Loucy (cell line): ENCODE data around the gene ENOX1.

ENCODE experiments used
- CTCF ChIP-seq: fragments of 200-600 bp; sonication (generic); conservative IDR thresholded peaks from 2 replicates; pipeline ENCODE4 v1.5.1; 2014; ENCODE audit warnings: mild to moderate bottlenecking, antibody characterized with exemption, low read length
- EZH2phosphoT487 ChIP-seq: fragments of 200-600 bp; IDR thresholded peaks from 2 replicates; pipeline ENCODE4 v1.6.1; 2018; ENCODE audit warnings: antibody characterized with exemption, mild to moderate bottlenecking, moderate library complexity, borderline replicate concordance

DNA sequence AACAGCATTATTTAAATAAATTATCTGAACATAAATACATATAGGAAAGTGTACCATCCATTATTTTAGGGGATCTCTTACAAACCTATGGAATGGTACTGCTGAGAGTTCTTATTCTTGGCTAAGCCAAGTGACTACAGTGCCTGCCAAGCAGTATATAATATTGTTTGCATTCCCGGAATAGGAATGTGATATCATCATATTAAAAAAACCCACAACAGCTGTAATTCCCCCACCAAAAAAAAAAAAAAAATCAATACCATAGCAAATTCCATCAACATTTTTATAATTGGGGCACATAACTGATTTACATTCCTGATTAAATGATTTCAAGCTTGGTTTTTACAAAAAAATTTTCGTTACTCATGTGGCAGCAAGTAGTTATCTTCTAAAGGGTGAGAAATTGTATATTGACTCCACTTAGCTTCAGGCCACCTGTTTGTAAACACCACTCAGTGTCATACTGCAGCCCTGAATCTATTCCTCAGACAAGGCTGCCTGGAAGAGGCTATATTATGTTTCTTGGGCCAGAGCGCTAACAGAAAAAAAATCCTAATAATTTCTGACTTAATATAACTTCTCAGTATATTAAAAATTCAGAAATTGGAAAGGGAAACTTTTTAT lies 485.3 kb downstream of the ENOX1 start:
- no peak for TF ChIP-seq CTCF
- no peak for TF ChIP-seq EZH2phosphoT487
